NCI-H187 (cell line): ENCODE results near the gene SP4.

Experiments used
- DNase-seq, 2 experiments: peaks; one replicate each; lab custom pipeline; 2025; lab: John Stamatoyannopoulos, UW

Gene SP4

GRCh38 chr7:21443149-21443841 lies 15.4 kb downstream of the SP4 start:
- no peak for DNase-seq

- no peak for DNase-seq
These were observed 21.1 kb downstream of the SP4 start for GRCh38 chr7:21448974-21449373.

- DNase-seq: no peak
These were observed 22.2 kb downstream of the SP4 start for GRCh38 chr7:21450076-21450475.

- DNase-seq: no peak
These were observed 23.1 kb downstream of the SP4 start for GRCh38 chr7:21450941-21451340.

GRCh38 chr7:21454182-21454581 lies 26.3 kb downstream of the SP4 start:
- DNase-seq: no peak

GRCh38 chr7:21454906-21455305 lies 27.0 kb downstream of the SP4 start:
- DNase-seq: no peak

- no peak for DNase-seq
These were observed 33.4 kb downstream of the SP4 start for GRCh38 chr7:21461282-21461681.

GRCh38 chr7:21462081-21462480 lies 34.2 kb downstream of the SP4 start:
- no peak for DNase-seq

- DNase-seq: no peak
These were observed 35.6 kb downstream of the SP4 start for GRCh38 chr7:21463524-21463923.

GRCh38 chr7:21468969-21469368 lies 41.1 kb downstream of the SP4 start:
- DNase-seq: no peak

GRCh38 chr7:21469894-21470293 lies 42.0 kb downstream of the SP4 start:
- DNase-seq: no peak

- DNase-seq: no peak
These were observed 44.1 kb downstream of the SP4 start for GRCh38 chr7:21472029-21472428.

GRCh38 chr7:21476429-21476828 lies 48.5 kb downstream of the SP4 start:
- no peak for DNase-seq

GRCh38 chr7:21480693-21481403 lies 53.0 kb downstream of the SP4 start:
- DNase-seq: no peak

- DNase-seq: no peak
These were observed 58.6 kb downstream of the SP4 start for GRCh38 chr7:21486511-21486910.

- DNase-seq: no peak
These were observed 67.8 kb downstream of the SP4 start for GRCh38 chr7:21495731-21496130.

- DNase-seq: no peak
These were observed 69.2 kb downstream of the SP4 start for GRCh38 chr7:21497072-21497471.

- no peak for DNase-seq
These were observed 72.4 kb downstream of the SP4 start for GRCh38 chr7:21500117-21500832.

- DNase-seq: no peak
These were observed 76.1 kb downstream of the SP4 start for GRCh38 chr7:21504021-21504420.

- no peak for DNase-seq
These were observed 79.9 kb downstream of the SP4 start for GRCh38 chr7:21507627-21508343.

- DNase-seq: no peak
These were observed 80.7 kb downstream of the SP4 start for GRCh38 chr7:21508538-21508937.

GRCh38 chr7:21514062-21514461 lies 86.2 kb downstream of the SP4 start:
- no peak for DNase-seq
